RWPE2 (cell line): ENCODE data around the gene DGKD.

Experiments used
- ATAC-seq: fragments of 200-7000 bp; cut with Tn5 transposase; 3 replicates; pipeline ENCODE4 v1.9.1; 2021; ENCODE audit warnings: low read depth
- DNase-seq: peaks from one replicate; pipeline ENCODE4 v3.0.0-alpha.2; 2020; ENCODE audit warnings: low spot score
- H3K27ac ChIP-seq: fragments of 450-650 bp; 2 replicates; pipeline ENCODE4 v1.5.1; 2017; ENCODE audit warnings: mild to moderate bottlenecking; ENCODE audit not compliant: poor library complexity, severe bottlenecking
- H3K27me3 ChIP-seq: fragments of 250-450 bp; sonication (Bioruptor Pico); 2 replicates; pipeline ENCODE4 v1.5.1; 2021; ENCODE audit warnings: mild to moderate bottlenecking, moderate library complexity; ENCODE audit not compliant: insufficient read depth, poor library complexity, severe bottlenecking
- H3K36me3 ChIP-seq: fragments of 250-450 bp; sonication (Bioruptor Pico); 2 replicates; pipeline ENCODE4 v1.5.1; 2020; ENCODE audit warnings: low read depth, mild to moderate bottlenecking, moderate library complexity
- H3K4me1 ChIP-seq: fragments of 250-450 bp; sonication (Bioruptor Pico); 2 replicates; pipeline ENCODE4 v1.5.1; 2021; ENCODE audit warnings: mild to moderate bottlenecking, moderate library complexity; ENCODE audit not compliant: insufficient read depth, poor library complexity, severe bottlenecking
- H3K4me3 ChIP-seq: fragments of 250-450 bp; sonication (Bioruptor Pico); 2 replicates; pipeline ENCODE4 v1.5.1; 2021; ENCODE audit warnings: mild to moderate bottlenecking, moderate library complexity; ENCODE audit not compliant: severe bottlenecking
- H3K9me3 ChIP-seq: fragments of 250-450 bp; sonication (Bioruptor Pico); 2 replicates; pipeline ENCODE4 v1.5.1; 2021; ENCODE audit warnings: mild to moderate bottlenecking, moderate library complexity; ENCODE audit not compliant: severe bottlenecking
- TF ChIP-seq, protein P1 (sequence below): fragments of 450-650 bp; IDR thresholded peaks from one replicate; pipeline ENCODE4 v1.5.1; 2017; ENCODE audit warnings: mild to moderate bottlenecking, moderate library complexity; ENCODE audit not compliant: poor library complexity, severe bottlenecking

Gene DGKD

DNA sequence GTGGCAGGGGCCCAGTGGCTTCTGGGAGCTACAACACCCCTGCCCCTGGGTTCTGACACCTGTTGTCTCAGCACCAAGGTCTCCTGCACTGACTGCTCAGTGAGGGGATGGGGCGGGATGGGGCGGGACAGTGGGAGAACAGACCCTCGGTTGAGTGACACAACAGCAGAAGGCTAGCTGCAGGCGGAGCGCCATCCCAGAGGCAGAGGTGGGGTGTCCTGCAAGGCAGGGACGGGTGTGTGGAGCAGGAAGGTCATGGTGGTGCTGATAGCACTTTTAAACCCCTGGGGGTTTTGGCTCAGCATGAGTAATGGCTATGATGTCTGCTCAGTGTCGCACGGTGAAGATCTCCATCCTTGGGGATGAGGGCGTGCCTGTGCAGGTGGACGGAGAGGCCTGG, 105.1 kb downstream of the DGKD start:
- no peaks in the 10 kb centered on the region for H3K4me1 ChIP-seq
- H3K27ac ChIP-seq, result no peak overlapping the region
- no peak overlapping the region for H3K4me3 ChIP-seq
- ATAC-seq (no peak), DNase-seq (no peak)
- H3K9me3 ChIP-seq, result no peaks in the 10 kb centered on the region
- TF ChIP-seq, protein P1, sequence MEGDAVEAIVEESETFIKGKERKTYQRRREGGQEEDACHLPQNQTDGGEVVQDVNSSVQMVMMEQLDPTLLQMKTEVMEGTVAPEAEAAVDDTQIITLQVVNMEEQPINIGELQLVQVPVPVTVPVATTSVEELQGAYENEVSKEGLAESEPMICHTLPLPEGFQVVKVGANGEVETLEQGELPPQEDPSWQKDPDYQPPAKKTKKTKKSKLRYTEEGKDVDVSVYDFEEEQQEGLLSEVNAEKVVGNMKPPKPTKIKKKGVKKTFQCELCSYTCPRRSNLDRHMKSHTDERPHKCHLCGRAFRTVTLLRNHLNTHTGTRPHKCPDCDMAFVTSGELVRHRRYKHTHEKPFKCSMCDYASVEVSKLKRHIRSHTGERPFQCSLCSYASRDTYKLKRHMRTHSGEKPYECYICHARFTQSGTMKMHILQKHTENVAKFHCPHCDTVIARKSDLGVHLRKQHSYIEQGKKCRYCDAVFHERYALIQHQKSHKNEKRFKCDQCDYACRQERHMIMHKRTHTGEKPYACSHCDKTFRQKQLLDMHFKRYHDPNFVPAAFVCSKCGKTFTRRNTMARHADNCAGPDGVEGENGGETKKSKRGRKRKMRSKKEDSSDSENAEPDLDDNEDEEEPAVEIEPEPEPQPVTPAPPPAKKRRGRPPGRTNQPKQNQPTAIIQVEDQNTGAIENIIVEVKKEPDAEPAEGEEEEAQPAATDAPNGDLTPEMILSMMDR, result no peak
- H3K27me3 ChIP-seq, result no peaks in the 10 kb centered on the region
- peaks cover 41% of the 10 kb centered on the region for H3K36me3 ChIP-seq

GRCh38 chr2:233460726-233461441, 106.6 kb downstream of the DGKD start:
- Histone ChIP-seq H3K27ac (no peak overlapping the region), H3K27me3 (no peaks in the 10 kb centered on the region), H3K9me3 (no peaks in the 10 kb centered on the region), H3K36me3 (peaks cover 41% of the 10 kb centered on the region), H3K4me1 (no peaks in the 10 kb centered on the region), H3K4me3 (no peak overlapping the region)
- TF ChIP-seq, protein P1, result no peak
- no peak for DNase-seq
- no peak for ATAC-seq

DNA sequence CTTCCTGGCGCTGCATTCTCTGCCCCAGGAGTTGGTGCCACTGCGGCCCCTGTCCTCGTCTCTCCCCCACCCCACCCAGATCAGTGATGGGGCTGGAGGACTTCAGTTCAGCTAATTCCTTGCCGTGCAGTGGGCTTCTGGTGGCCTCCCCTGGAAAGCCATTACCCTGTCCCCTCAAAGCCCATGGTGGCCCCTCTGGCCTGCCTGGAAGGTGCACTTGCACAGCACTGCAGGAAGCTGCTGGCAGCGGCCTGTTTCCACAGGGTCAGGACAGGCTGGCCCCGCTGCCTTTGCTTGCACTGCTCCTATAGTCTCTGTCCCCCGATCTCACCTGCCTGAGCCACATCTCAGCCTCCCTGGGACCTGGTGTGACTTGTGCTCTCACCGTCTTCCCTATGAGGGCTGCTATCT, 107.2 kb downstream of the DGKD start:
- Histone ChIP-seq H3K27ac (no peak overlapping the region), H3K36me3 (peaks cover 41% of the 10 kb centered on the region)

GRCh38 chr2:233462202-233462785, 108.0 kb downstream of the DGKD start:
- Histone ChIP-seq H3K4me1 (no peaks in the 10 kb centered on the region), H3K36me3 (peaks cover 39% of the 10 kb centered on the region), H3K9me3 (no peaks in the 10 kb centered on the region), H3K27me3 (no peaks in the 10 kb centered on the region), H3K27ac (no peak overlapping the region), H3K4me3 (no peak overlapping the region)
- ATAC-seq, result no peak
- TF ChIP-seq, protein P1, result no peak
- DNase-seq, result peak; percentile 53

More for the DNA sequence above, 107.2 kb downstream of the DGKD start:
- no peaks in the 10 kb centered on the region for H3K27me3 ChIP-seq
- H3K4me1 ChIP-seq, result no peaks in the 10 kb centered on the region
- ATAC-seq (no peak), DNase-seq (no peak)
- H3K9me3 ChIP-seq, result no peaks in the 10 kb centered on the region
- no peak overlapping the region for H3K4me3 ChIP-seq
- TF ChIP-seq, protein P1, result no peak
